Activated T-cell treated with anti-CD3 and anti-CD28 coated beads, Interleukin-2, amount 50 U/mL, for 4 hours (primary cell): ENCODE measurements around the gene IL6R. TPM values are rescaled to one million over a fixed set of nuclear protein-coding genes. Genes with fewer than 3 reads are reported as not detected.
A peak's percentile ranks its signal among the peaks of the same experiment; 100 is the strongest.

Source experiments
- ATAC-seq, 2 donors: fragments of 200-7000 bp; cut with Tn5 transposase; one replicate each; pipeline ENCODE4 v1.10.0; 2021
- DNase-seq: peaks from one replicate; pipeline ENCODE4 v3.0.0-alpha.2; 2020
- H3K27me3 Mint-ChIP-seq: one replicate; pipeline ENCODE4 v1.8.0; 2021; ENCODE audit warnings: low read depth, mixed read lengths
- H3K36me3 Mint-ChIP-seq: one replicate; pipeline ENCODE4 v1.8.0; 2022; ENCODE audit warnings: mixed read lengths; ENCODE audit not compliant: insufficient read depth
- H3K4me1 Mint-ChIP-seq: one replicate; pipeline ENCODE4 v1.8.0; 2021; ENCODE audit warnings: low read depth, mixed read lengths
- H3K4me3 Mint-ChIP-seq: one replicate; pipeline ENCODE4 v1.8.0; 2021; ENCODE audit warnings: mild to moderate bottlenecking, moderate library complexity, mixed read lengths
- H3K9me3 Mint-ChIP-seq: one replicate; pipeline ENCODE4 v1.8.0; 2021; ENCODE audit warnings: mixed read lengths
- total RNA-seq, 3 donors: library from RNA; stranded (reverse); gene quantifications; one replicate each; pipeline ENCODE4 v1.2.1, GENCODE V29; 2021

The IL6R gene
- total RNA-seq, 3 donors from 2014 or later: 20.7 to 28.7 (median 24.1) TPM

DNA sequence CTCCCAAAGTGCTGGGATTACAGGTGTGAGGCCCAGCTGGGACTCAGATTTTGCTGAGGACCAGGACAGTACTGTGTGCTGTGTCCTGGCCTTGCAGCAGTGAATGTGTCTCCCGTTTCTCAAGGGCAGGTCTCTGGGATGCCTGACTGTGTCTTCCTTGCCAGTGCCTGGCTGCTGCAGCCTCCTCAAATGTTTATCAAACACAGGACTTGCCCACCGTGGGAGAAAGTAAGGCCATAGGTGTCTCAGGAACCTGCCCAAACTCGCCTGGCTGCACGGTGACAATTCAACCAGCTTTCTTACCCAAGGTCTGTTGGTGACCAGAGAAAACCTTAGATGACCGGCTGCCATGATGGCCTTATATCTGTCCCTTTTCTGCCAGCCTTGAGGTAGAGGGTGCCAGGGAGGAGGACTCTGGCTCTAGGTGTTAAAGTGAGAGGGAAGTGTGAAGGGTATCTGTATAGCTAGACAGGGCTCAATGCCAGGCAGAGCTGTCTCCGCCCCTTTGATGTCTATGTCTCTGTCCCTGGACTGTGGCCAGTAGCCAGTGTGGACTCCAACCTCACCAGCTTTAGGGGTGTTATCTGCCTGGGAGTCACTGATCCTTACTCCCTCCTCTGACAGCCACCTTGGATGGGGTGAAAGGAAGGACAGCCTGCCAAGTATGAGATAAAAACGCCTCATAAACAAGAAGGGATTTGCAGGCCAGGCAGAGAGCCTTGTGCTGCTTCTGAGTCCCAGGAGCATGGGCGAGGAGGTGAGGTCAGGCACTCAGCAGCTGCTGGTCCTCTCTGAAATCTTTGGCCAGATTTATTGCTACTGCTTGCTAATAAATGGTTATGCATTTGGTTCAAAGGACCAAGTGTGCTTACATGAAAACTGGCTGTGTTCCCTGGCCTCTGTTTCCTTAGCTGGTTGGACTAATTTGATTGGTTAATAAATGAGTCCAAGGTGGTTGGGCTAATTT, 22.3 kb downstream of the IL6R start:
- no peaks in the 10 kb centered on the region for H3K27me3 Mint-ChIP-seq
- no peak for ATAC-seq
- DNase-seq: no peak
- no peak overlapping the region for H3K4me3 Mint-ChIP-seq
- H3K36me3 Mint-ChIP-seq: peaks cover 8% of the 10 kb centered on the region
- peaks cover 76% of the 10 kb centered on the region for H3K4me1 Mint-ChIP-seq
- no peaks in the 10 kb centered on the region for H3K9me3 Mint-ChIP-seq

DNA sequence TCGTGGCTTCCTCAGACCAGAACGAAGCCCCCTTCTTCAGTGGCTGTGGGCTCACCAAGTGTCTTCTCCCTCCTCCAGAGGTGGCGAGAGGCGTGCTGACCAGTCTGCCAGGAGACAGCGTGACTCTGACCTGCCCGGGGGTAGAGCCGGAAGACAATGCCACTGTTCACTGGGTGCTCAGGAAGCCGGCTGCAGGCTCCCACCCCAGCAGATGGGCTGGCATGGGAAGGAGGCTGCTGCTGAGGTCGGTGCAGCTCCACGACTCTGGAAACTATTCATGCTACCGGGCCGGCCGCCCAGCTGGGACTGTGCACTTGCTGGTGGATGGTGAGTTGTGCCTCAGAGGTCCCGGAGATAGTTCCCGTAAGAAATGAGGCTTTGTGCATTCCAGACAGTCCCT, 24.0 kb downstream of the IL6R start:
- Mint-ChIP-seq H3K36me3 (peaks cover 8% of the 10 kb centered on the region), H3K4me3 (no peak overlapping the region), H3K9me3 (no peaks in the 10 kb centered on the region), H3K4me1 (peaks cover 71% of the 10 kb centered on the region), H3K27me3 (no peaks in the 10 kb centered on the region)
- DNase-seq (no peak), ATAC-seq (no peak)

GRCh38 chr1:154429841-154430611, 24.9 kb downstream of the IL6R start:
- H3K4me1 Mint-ChIP-seq: peaks cover 63% of the 10 kb centered on the region
- no peak for ATAC-seq

DNA sequence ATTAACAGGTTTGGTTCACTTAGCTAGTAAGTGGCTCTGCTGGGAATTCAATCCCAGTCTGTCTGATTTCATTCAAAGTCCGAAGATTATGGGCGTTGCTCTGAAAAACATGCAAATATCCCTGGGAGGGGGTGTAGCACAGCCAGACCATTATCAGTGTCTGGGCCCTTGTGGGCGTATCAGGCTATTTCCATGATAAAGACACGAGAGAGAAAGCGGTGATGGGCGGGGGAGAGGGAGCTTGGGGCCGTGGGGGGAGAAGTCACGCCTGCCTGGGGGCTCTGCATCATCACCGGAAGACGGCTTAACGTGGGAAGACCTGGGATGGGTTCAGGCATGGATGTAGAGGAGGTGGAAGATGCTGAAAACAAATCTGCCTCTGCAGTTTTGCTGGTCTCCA, 25.8 kb downstream of the IL6R start:
- Mint-ChIP-seq H3K4me1 (peaks cover 56% of the 10 kb centered on the region), H3K27me3 (no peaks in the 10 kb centered on the region), H3K36me3 (peaks cover 13% of the 10 kb centered on the region), H3K9me3 (no peaks in the 10 kb centered on the region), H3K4me3 (no peak overlapping the region)
- no peak for ATAC-seq
- DNase-seq: no peak

More at GRCh38 chr1:154429841-154430611, 24.9 kb downstream of the IL6R start:
- Mint-ChIP-seq H3K36me3 (peaks cover 11% of the 10 kb centered on the region), H3K4me3 (no peak overlapping the region), H3K27me3 (no peaks in the 10 kb centered on the region), H3K9me3 (no peaks in the 10 kb centered on the region)
- no peak for DNase-seq

DNA sequence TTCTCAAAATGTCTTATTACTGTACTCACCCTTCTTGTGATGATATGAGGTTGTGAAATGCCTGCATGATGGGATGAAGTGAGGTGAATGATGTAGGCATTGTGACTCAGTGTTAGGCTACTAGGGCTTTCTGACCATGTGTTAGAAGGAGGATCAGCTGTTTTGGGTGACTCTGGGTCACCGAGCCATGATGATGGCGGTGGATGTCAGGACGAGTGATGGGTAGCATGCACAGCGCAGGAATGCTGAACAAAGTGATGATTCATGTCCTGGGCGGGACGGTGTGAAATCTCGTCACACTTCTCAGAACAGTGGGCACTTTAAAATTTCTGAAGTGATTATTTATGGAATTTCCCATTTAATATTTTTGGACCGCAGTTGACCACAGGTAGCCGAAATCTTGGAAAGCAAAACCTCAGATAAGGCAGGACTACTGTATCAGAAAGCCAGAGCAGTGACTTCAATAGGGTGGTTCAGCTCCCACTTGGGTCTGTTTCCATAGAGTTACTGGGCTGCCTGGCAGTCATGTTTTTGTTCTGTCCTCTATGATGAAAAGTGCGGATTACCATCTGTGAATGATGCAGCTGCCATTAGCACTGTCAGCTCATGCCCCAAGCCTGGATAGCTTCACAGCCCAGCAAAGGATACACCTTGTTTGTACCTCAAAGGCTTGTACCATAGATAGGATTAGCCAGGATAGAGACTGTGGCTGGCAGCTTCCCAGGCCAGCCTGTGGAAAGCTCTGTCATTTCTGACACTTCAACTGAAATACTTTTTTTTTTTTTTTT, 26.6 kb downstream of the IL6R start:
- Mint-ChIP-seq H3K9me3 (no peaks in the 10 kb centered on the region), H3K36me3 (peaks cover 17% of the 10 kb centered on the region), H3K4me3 (no peak overlapping the region), H3K4me1 (peaks cover 51% of the 10 kb centered on the region), H3K27me3 (no peaks in the 10 kb centered on the region)
- ATAC-seq: peak; percentile 87 to 91
- DNase-seq: peak; percentile 52

DNA sequence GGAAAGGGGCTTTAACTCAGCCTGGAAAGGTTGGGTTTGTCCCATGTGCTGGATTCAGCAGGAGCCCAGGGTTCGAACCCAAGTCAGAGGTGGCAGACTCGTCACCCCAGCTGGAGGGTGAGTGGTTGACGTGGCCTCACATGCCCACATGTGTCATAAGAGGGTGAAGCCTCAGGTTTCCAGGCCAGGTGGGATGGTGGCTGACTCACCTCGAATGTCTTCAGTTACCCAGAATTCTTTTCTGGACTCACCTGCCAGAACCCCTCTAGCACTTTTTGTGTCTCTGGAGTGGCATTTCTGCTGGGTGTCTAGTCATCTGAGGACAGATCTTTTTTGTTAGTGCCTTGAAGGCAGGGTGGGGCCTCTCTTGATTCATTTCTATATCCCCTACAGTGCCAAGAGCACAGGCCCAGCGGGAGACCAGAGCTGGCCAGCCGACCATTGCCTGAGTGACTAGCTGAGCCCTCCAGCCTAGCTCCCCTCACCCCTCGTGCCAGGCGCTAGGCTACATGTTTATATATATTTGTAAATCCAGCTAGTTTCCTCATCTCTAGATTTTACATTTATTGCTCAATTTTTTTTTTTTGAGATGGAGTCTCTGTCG, 28.1 kb downstream of the IL6R start:
- DNase-seq (peak; percentile 63), ATAC-seq (peak; percentile 15 to 41)
- H3K27me3 Mint-ChIP-seq: no peaks in the 10 kb centered on the region
- no peaks in the 10 kb centered on the region for H3K9me3 Mint-ChIP-seq
- peaks cover 47% of the 10 kb centered on the region for H3K4me1 Mint-ChIP-seq
- peaks cover 20% of the 10 kb centered on the region for H3K36me3 Mint-ChIP-seq
- no peak overlapping the region for H3K4me3 Mint-ChIP-seq

GRCh38 chr1:154434346-154435085, 29.4 kb downstream of the IL6R start:
- H3K36me3 Mint-ChIP-seq: peaks cover 16% of the 10 kb centered on the region
- H3K27me3 Mint-ChIP-seq: no peaks in the 10 kb centered on the region
- no peak overlapping the region for H3K4me3 Mint-ChIP-seq
- no peaks in the 10 kb centered on the region for H3K9me3 Mint-ChIP-seq
- DNase-seq (no peak), ATAC-seq (no peak)
- peaks cover 52% of the 10 kb centered on the region for H3K4me1 Mint-ChIP-seq

DNA sequence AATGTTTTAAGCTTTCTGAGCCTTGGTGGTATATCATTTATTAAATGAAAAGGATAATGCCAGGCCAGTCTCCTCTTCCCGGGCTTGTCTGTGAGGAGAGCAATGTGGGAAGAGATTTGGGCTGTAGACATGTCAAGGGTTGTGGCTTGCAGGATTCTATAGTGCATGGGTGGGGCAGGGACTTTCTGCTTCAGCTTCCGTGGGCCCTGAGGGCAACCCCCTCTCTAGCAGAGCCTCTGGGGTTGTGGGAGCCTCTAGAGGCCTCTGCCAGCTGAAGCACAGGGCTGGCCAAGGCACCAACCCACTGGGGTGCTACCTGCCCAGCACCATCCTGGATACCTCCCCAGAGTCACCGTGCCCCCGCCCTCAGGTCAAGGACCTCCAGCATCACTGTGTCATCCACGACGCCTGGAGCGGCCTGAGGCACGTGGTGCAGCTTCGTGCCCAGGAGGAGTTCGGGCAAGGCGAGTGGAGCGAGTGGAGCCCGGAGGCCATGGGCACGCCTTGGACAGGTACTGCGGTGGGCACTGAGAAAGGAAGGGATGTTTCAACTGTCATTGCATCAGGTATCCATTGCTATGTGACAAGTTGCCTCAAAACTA, 30.6 kb downstream of the IL6R start:
- no peak for ATAC-seq
- H3K9me3 Mint-ChIP-seq: no peaks in the 10 kb centered on the region
- no peak for DNase-seq
- peaks cover 54% of the 10 kb centered on the region for H3K4me1 Mint-ChIP-seq
- no peak overlapping the region for H3K4me3 Mint-ChIP-seq
- no peaks in the 10 kb centered on the region for H3K27me3 Mint-ChIP-seq
- H3K36me3 Mint-ChIP-seq: peaks cover 16% of the 10 kb centered on the region

- H3K9me3 Mint-ChIP-seq: no peaks in the 10 kb centered on the region
- DNase-seq: no peak
- no peaks in the 10 kb centered on the region for H3K27me3 Mint-ChIP-seq
- H3K36me3 Mint-ChIP-seq: peaks cover 15% of the 10 kb centered on the region
- H3K4me3 Mint-ChIP-seq: no peak overlapping the region
- peaks cover 54% of the 10 kb centered on the region for H3K4me1 Mint-ChIP-seq
- ATAC-seq: no peak
Observed at GRCh38 chr1:154436433-154436832, 31.3 kb downstream of the IL6R start.

GRCh38 chr1:154440036-154440804, 35.1 kb downstream of the IL6R start:
- DNase-seq (no peak), ATAC-seq (peak; percentile 54 to 60)
- H3K36me3 Mint-ChIP-seq: peaks cover 22% of the 10 kb centered on the region

DNA sequence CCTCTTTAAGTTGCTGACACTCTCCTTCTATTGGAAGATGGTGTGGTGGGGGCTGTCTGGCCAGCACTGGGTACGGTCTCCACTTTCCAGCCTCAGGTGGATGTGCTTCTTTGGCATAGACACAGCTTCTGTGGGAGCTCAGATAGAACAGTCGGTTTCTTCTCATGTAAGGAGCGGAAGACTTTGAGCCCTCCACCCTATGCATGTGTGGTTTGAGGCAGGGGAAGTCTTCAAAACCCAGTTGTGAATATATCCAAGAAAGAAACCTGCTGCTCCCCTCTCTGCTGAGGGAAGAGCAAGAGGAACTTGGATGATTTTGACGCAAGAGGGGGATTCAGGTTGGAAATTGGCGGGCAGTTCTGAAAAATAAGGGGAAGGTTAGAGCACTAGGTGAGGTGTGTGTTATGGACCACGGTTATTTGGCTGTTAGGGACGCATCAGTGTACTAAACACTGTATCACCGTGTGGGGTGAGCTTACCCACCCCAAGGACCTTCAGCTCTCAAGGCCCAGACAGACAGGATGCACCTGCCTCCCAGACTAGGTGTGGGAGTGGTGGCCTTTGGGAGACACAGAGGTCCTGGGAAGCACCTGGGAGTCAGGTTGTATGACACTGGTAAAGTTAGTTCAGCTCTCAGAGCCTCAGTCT, 36.2 kb downstream of the IL6R start:
- Mint-ChIP-seq H3K4me1 (peaks cover 69% of the 10 kb centered on the region), H3K9me3 (no peaks in the 10 kb centered on the region), H3K36me3 (peaks cover 25% of the 10 kb centered on the region), H3K4me3 (peak overlapping the region; percentile 57), H3K27me3 (no peaks in the 10 kb centered on the region)
- DNase-seq (no peak), ATAC-seq (no peak)

More at GRCh38 chr1:154440036-154440804, 35.1 kb downstream of the IL6R start:
- no peaks in the 10 kb centered on the region for H3K27me3 Mint-ChIP-seq
- no peaks in the 10 kb centered on the region for H3K9me3 Mint-ChIP-seq
- H3K4me3 Mint-ChIP-seq: peak overlapping the region; percentile 48
- H3K4me1 Mint-ChIP-seq: peaks cover 59% of the 10 kb centered on the region
